ENCODE measurements around the gene TAF13.

The TAF13 gene

GRCh38 chr1:109075531-109076490, at the start of gene TAF13:
TSS of gene TAF13 (minus strand) at chr1:109076003. CDS start at chr1:109075947, 56 bp downstream.
- Histone ChIP-seq H3K27ac (ENCODE audit: low read depth, low read length) (peak within 1 kb of the TSS; percentile 97), H3K9ac (ENCODE audit: low read depth, low read length) (peak within 1 kb of the TSS; percentile 82), H3K4me3 (ENCODE audit: low read depth, low read length) (peak within 1 kb of the TSS; percentile 95), H3K36me3 (ENCODE audit: control insufficient read depth, insufficient read depth, low read length) (peaks cover 8% of the 10 kb centered on the region), H3K27me3 (ENCODE audit: control insufficient read depth, insufficient read depth, low read length) (no peaks in the 10 kb centered on the region), H3K4me1 (ENCODE audit: control insufficient read depth, insufficient read depth, low read length) (peaks cover 8% of the 10 kb centered on the region; the same call in 1 of the 2 replicates), H3K9me3 (ENCODE audit: control insufficient read depth, insufficient read depth, low read length) (no peaks in the 10 kb centered on the region)

GRCh38 chr1:109120356-109120755, 44.6 kb upstream of the TAF13 start:
- no peak overlapping the region for H3K27ac ChIP-seq (ENCODE audit: low read depth, low read length)
- H3K36me3 ChIP-seq (ENCODE audit: control insufficient read depth, insufficient read depth, low read length), result no peaks in the 10 kb centered on the region
- no peak overlapping the region for H3K4me3 ChIP-seq (ENCODE audit: low read depth, low read length)
- no peak overlapping the region for H3K9ac ChIP-seq (ENCODE audit: low read depth, low read length)
- no peaks in the 10 kb centered on the region for H3K4me1 ChIP-seq (ENCODE audit: control insufficient read depth, insufficient read depth, low read length)
- H3K9me3 ChIP-seq (ENCODE audit: control insufficient read depth, insufficient read depth, low read length), result no peaks in the 10 kb centered on the region
- peaks cover 11% of the 10 kb centered on the region for H3K27me3 ChIP-seq (ENCODE audit: control insufficient read depth, insufficient read depth, low read length)

- Histone ChIP-seq H3K36me3 (ENCODE audit: control insufficient read depth, insufficient read depth, low read length) (no peaks in the 10 kb centered on the region), H3K9me3 (ENCODE audit: control insufficient read depth, insufficient read depth, low read length) (no peaks in the 10 kb centered on the region), H3K4me1 (ENCODE audit: control insufficient read depth, insufficient read depth, low read length) (no peaks in the 10 kb centered on the region), H3K9ac (ENCODE audit: low read depth, low read length) (no peak overlapping the region), H3K27ac (ENCODE audit: low read depth, low read length) (no peak overlapping the region), H3K27me3 (ENCODE audit: control insufficient read depth, insufficient read depth, low read length) (peaks cover 34% of the 10 kb centered on the region), H3K4me3 (ENCODE audit: low read depth, low read length) (no peak overlapping the region)
Observed at GRCh38 chr1:109118089-109118488, 42.3 kb upstream of the TAF13 start.

- Histone ChIP-seq H3K36me3 (ENCODE audit: control insufficient read depth, insufficient read depth, low read length) (no peaks in the 10 kb centered on the region), H3K4me3 (ENCODE audit: low read depth, low read length) (no peak overlapping the region), H3K4me1 (ENCODE audit: control insufficient read depth, insufficient read depth, low read length) (no peaks in the 10 kb centered on the region), H3K9me3 (ENCODE audit: control insufficient read depth, insufficient read depth, low read length) (no peaks in the 10 kb centered on the region), H3K27ac (ENCODE audit: low read depth, low read length) (no peak overlapping the region), H3K27me3 (ENCODE audit: control insufficient read depth, insufficient read depth, low read length) (peaks cover 49% of the 10 kb centered on the region), H3K9ac (ENCODE audit: low read depth, low read length) (no peak overlapping the region)
Observed at GRCh38 chr1:109116286-109116685, 40.5 kb upstream of the TAF13 start.

GRCh38 chr1:109115685-109116084, 39.9 kb upstream of the TAF13 start:
- Histone ChIP-seq H3K27ac (ENCODE audit: low read depth, low read length) (no peak overlapping the region), H3K36me3 (ENCODE audit: control insufficient read depth, insufficient read depth, low read length) (no peaks in the 10 kb centered on the region), H3K4me3 (ENCODE audit: low read depth, low read length) (no peak overlapping the region), H3K9me3 (ENCODE audit: control insufficient read depth, insufficient read depth, low read length) (no peaks in the 10 kb centered on the region), H3K9ac (ENCODE audit: low read depth, low read length) (no peak overlapping the region), H3K27me3 (ENCODE audit: control insufficient read depth, insufficient read depth, low read length) (peaks cover 51% of the 10 kb centered on the region), H3K4me1 (ENCODE audit: control insufficient read depth, insufficient read depth, low read length) (no peaks in the 10 kb centered on the region)

- Histone ChIP-seq H3K9ac (ENCODE audit: low read depth, low read length) (no peak overlapping the region), H3K4me1 (ENCODE audit: control insufficient read depth, insufficient read depth, low read length) (no peaks in the 10 kb centered on the region), H3K9me3 (ENCODE audit: control insufficient read depth, insufficient read depth, low read length) (no peaks in the 10 kb centered on the region), H3K27me3 (ENCODE audit: control insufficient read depth, insufficient read depth, low read length) (peaks cover 55% of the 10 kb centered on the region), H3K27ac (ENCODE audit: low read depth, low read length) (no peak overlapping the region), H3K36me3 (ENCODE audit: control insufficient read depth, insufficient read depth, low read length) (no peaks in the 10 kb centered on the region), H3K4me3 (ENCODE audit: low read depth, low read length) (peak overlapping the region; percentile 59)
Observed at GRCh38 chr1:109114342-109114674, 38.5 kb upstream of the TAF13 start.

GRCh38 chr1:109113590-109114341, 38.0 kb upstream of the TAF13 start, which contains the start of gene ELAPOR1:
TSS of gene ELAPOR1 (plus strand) at chr1:109114115. CDS start at chr1:109114184, 69 bp downstream.
- Histone ChIP-seq H3K4me1 (ENCODE audit: control insufficient read depth, insufficient read depth, low read length) (no peaks in the 10 kb centered on the region), H3K9ac (ENCODE audit: low read depth, low read length) (no peak within 1 kb of the TSS)

GRCh38 chr1:109112652-109113285, 37.0 kb upstream of the TAF13 start:
- H3K27me3 ChIP-seq (ENCODE audit: control insufficient read depth, insufficient read depth, low read length), result peaks cover 55% of the 10 kb centered on the region

More at GRCh38 chr1:109113590-109114341, 38.0 kb upstream of the TAF13 start, which contains the start of gene ELAPOR1:
- peaks cover 55% of the 10 kb centered on the region for H3K27me3 ChIP-seq (ENCODE audit: control insufficient read depth, insufficient read depth, low read length)
- H3K4me3 ChIP-seq (ENCODE audit: low read depth, low read length), result peak within 1 kb of the TSS; percentile 59
- H3K36me3 ChIP-seq (ENCODE audit: control insufficient read depth, insufficient read depth, low read length), result no peaks in the 10 kb centered on the region
- no peak within 1 kb of the TSS for H3K27ac ChIP-seq (ENCODE audit: low read depth, low read length)
- no peaks in the 10 kb centered on the region for H3K9me3 ChIP-seq (ENCODE audit: control insufficient read depth, insufficient read depth, low read length)

GRCh38 chr1:109112056-109112651, 36.4 kb upstream of the TAF13 start:
- no peak overlapping the region for H3K27ac ChIP-seq (ENCODE audit: low read depth, low read length)
- peaks cover 55% of the 10 kb centered on the region for H3K27me3 ChIP-seq (ENCODE audit: control insufficient read depth, insufficient read depth, low read length)
- no peaks in the 10 kb centered on the region for H3K36me3 ChIP-seq (ENCODE audit: control insufficient read depth, insufficient read depth, low read length)
- 0 out of 2 replicates have a peak overlapping the region, but pooled peaks have one; percentile 27 for H3K4me3 ChIP-seq (ENCODE audit: low read depth, low read length)
- no peak overlapping the region for H3K9ac ChIP-seq (ENCODE audit: low read depth, low read length)
- no peaks in the 10 kb centered on the region for H3K9me3 ChIP-seq (ENCODE audit: control insufficient read depth, insufficient read depth, low read length)
- H3K4me1 ChIP-seq (ENCODE audit: control insufficient read depth, insufficient read depth, low read length), result no peaks in the 10 kb centered on the region

More at GRCh38 chr1:109112652-109113285, 37.0 kb upstream of the TAF13 start:
- no peaks in the 10 kb centered on the region for H3K9me3 ChIP-seq (ENCODE audit: control insufficient read depth, insufficient read depth, low read length)
- peak overlapping the region; percentile 59 for H3K4me3 ChIP-seq (ENCODE audit: low read depth, low read length)
- H3K36me3 ChIP-seq (ENCODE audit: control insufficient read depth, insufficient read depth, low read length), result no peaks in the 10 kb centered on the region
- no peak overlapping the region for H3K9ac ChIP-seq (ENCODE audit: low read depth, low read length)
- no peak overlapping the region for H3K27ac ChIP-seq (ENCODE audit: low read depth, low read length)
- no peaks in the 10 kb centered on the region for H3K4me1 ChIP-seq (ENCODE audit: control insufficient read depth, insufficient read depth, low read length)

- no peaks in the 10 kb centered on the region for H3K36me3 ChIP-seq (ENCODE audit: control insufficient read depth, insufficient read depth, low read length)
- H3K9me3 ChIP-seq (ENCODE audit: control insufficient read depth, insufficient read depth, low read length), result no peaks in the 10 kb centered on the region
- no peaks in the 10 kb centered on the region for H3K4me1 ChIP-seq (ENCODE audit: control insufficient read depth, insufficient read depth, low read length)
- no peak overlapping the region for H3K9ac ChIP-seq (ENCODE audit: low read depth, low read length)
- no peak overlapping the region for H3K27ac ChIP-seq (ENCODE audit: low read depth, low read length)
- H3K4me3 ChIP-seq (ENCODE audit: low read depth, low read length), result no peak overlapping the region
- peaks cover 55% of the 10 kb centered on the region for H3K27me3 ChIP-seq (ENCODE audit: control insufficient read depth, insufficient read depth, low read length)
Observed at GRCh38 chr1:109111386-109112055, 35.7 kb upstream of the TAF13 start.

All from HUES48 (cell line).